HEK293 (cell line): ENCODE results near the gene OCRL.

Experiments
- CTCF ChIA-PET: fragments of 350-600 bp; formaldehyde crosslinking; extraction: SDS; loops from one replicate; lab custom pipeline; 2021; ENCODE audit warnings: antibody characterized with exemption; lab: Yijun Ruan, JAX
- POLR2A ChIA-PET: fragments of 300-600 bp; formaldehyde crosslinking; extraction: SDS; loops from one replicate; lab custom pipeline; 2020; ENCODE audit warnings: antibody characterized with exemption, inconsistent platforms; lab: Yijun Ruan, JAX
- H3K27ac ChIP-seq: fragments of 200-500 bp; sonication (Bioruptor generic); 2 replicates; pipeline ENCODE4 v1.5.1; 2014; ENCODE audit warnings: low read depth, low read length, control low read depth, inconsistent platforms; ENCODE audit errors: extremely low read depth
- H3K36me3 ChIP-seq, 2 experiments: fragments of 200-500 bp in 1 of 2; sonication (Bioruptor generic) in 1 of 2; 1 replicate in 1 of 2; 2 replicates in 1 of 2; pipeline ENCODE4 v1.5.1; 2014 to 2017; ENCODE audit warnings: inconsistent platforms in 2 of 2, low read length in 2 of 2; ENCODE audit not compliant: control insufficient read depth in 2 of 2, insufficient read depth in 1 of 2
- H3K4me1 ChIP-seq: fragments of 200-500 bp; sonication (Bioruptor generic); 2 replicates; pipeline ENCODE4 v1.5.1; 2014; ENCODE audit warnings: mild to moderate bottlenecking, low read length, inconsistent platforms; ENCODE audit not compliant: control insufficient read depth, insufficient read depth
- H3K4me3 ChIP-seq: 2 replicates; pipeline ENCODE4 v1.5.1; 2011; ENCODE audit warnings: low read depth, mild to moderate bottlenecking, control low read depth, low read length, moderate library complexity
- H3K9me3 ChIP-seq: fragments of 200-500 bp; sonication (Bioruptor generic); 2 replicates; pipeline ENCODE4 v1.5.1; 2014; ENCODE audit warnings: low read depth, low read length, inconsistent platforms; ENCODE audit not compliant: control insufficient read depth, insufficient read depth
- GLI4 ChIP-seq: fragments of 450-650 bp; formaldehyde crosslinking; IDR thresholded peaks from 2 replicates; pipeline ENCODE4 v1.5.1; 2016; ENCODE audit warnings: missing biosample characterization, missing genetic modification characterization
- HOXC10 ChIP-seq: sonication (generic); formaldehyde crosslinking; IDR thresholded peaks from 2 replicates; pipeline ENCODE4 v1.8.1; 2023; ENCODE audit warnings: mild to moderate bottlenecking, missing genetic modification reagents
- KLF16 ChIP-seq: fragments of 450-650 bp; formaldehyde crosslinking; IDR thresholded peaks from 2 replicates; pipeline ENCODE4 v1.5.1; 2017; ENCODE audit warnings: missing biosample characterization, missing genetic modification characterization
- MEIS1 ChIP-seq: sonication (generic); formaldehyde crosslinking; IDR thresholded peaks from 2 replicates; pipeline ENCODE4 v1.8.1; 2022; ENCODE audit warnings: missing genetic modification reagents, mild to moderate bottlenecking, borderline replicate concordance
- RBAK ChIP-seq: fragments of 450-650 bp; formaldehyde crosslinking; IDR thresholded peaks from 2 replicates; pipeline ENCODE4 v1.5.1; 2016; ENCODE audit warnings: missing biosample characterization, missing genetic modification characterization
- SP3 ChIP-seq: fragments of 450-650 bp; formaldehyde crosslinking; IDR thresholded peaks from 2 replicates; pipeline ENCODE4 v1.5.1; 2016; ENCODE audit warnings: missing biosample characterization, missing genetic modification characterization
- ZBTB21 ChIP-seq: fragments of 450-650 bp; formaldehyde crosslinking; IDR thresholded peaks from 2 replicates; pipeline ENCODE4 v1.5.1; 2017; ENCODE audit warnings: missing biosample characterization, missing genetic modification characterization
- ZBTB7A ChIP-seq: fragments of 450-650 bp; formaldehyde crosslinking; IDR thresholded peaks from 2 replicates; pipeline ENCODE4 v1.5.1; 2016; ENCODE audit warnings: low read depth, missing biosample characterization, missing genetic modification characterization
- ZNF132 ChIP-seq: fragments of 450-650 bp; formaldehyde crosslinking; IDR thresholded peaks from 2 replicates; pipeline ENCODE4 v1.5.1; 2017; ENCODE audit warnings: missing biosample characterization, missing genetic modification characterization, borderline replicate concordance
- ZNF155 ChIP-seq: fragments of 450-650 bp; formaldehyde crosslinking; IDR thresholded peaks from 2 replicates; pipeline ENCODE4 v1.5.1; 2016; ENCODE audit warnings: missing biosample characterization, missing genetic modification characterization
- ZNF16 ChIP-seq: fragments of 450-650 bp; formaldehyde crosslinking; IDR thresholded peaks from 2 replicates; pipeline ENCODE4 v1.5.1; 2016; ENCODE audit warnings: low read depth, missing biosample characterization, missing genetic modification characterization
- ZNF174 ChIP-seq: fragments of 450-650 bp; formaldehyde crosslinking; IDR thresholded peaks from 2 replicates; pipeline ENCODE4 v1.5.0; 2017; ENCODE audit warnings: missing biosample characterization, mild to moderate bottlenecking, missing genetic modification characterization
- ZNF202 ChIP-seq: fragments of 450-650 bp; formaldehyde crosslinking; IDR thresholded peaks from 2 replicates; pipeline ENCODE4 v1.5.1; 2016; ENCODE audit warnings: missing biosample characterization, missing genetic modification characterization, borderline replicate concordance
- ZNF211 ChIP-seq: fragments of 450-650 bp; formaldehyde crosslinking; IDR thresholded peaks from 2 replicates; pipeline ENCODE4 v1.5.1; 2016; ENCODE audit warnings: low read depth, missing biosample characterization, missing genetic modification characterization
- ZNF221 ChIP-seq: fragments of 450-650 bp; formaldehyde crosslinking; IDR thresholded peaks from 2 replicates; pipeline ENCODE4 v1.5.1; 2017; ENCODE audit warnings: missing biosample characterization, missing genetic modification characterization, borderline replicate concordance
- ZNF24 ChIP-seq: fragments of 450-650 bp; formaldehyde crosslinking; IDR thresholded peaks from 2 replicates; pipeline ENCODE4 v1.5.1; 2016; ENCODE audit warnings: missing biosample characterization, missing genetic modification characterization
- ZNF341 ChIP-seq: fragments of 450-650 bp; formaldehyde crosslinking; IDR thresholded peaks from 2 replicates; pipeline ENCODE4; 2016; ENCODE audit warnings: low read depth, missing biosample characterization, missing genetic modification characterization
- ZNF350 ChIP-seq: fragments of 450-650 bp; formaldehyde crosslinking; IDR thresholded peaks from 2 replicates; pipeline ENCODE4 v1.5.0; 2017; ENCODE audit warnings: missing biosample characterization, mild to moderate bottlenecking, missing genetic modification characterization
- ZNF433 ChIP-seq: fragments of 450-650 bp; formaldehyde crosslinking; IDR thresholded peaks from 2 replicates; pipeline ENCODE4 v1.5.1; 2016; ENCODE audit warnings: missing biosample characterization, missing genetic modification characterization, low read depth
- ZNF621 ChIP-seq: fragments of 450-650 bp; formaldehyde crosslinking; IDR thresholded peaks from 2 replicates; pipeline ENCODE4 v1.5.1; 2017; ENCODE audit warnings: missing biosample characterization, missing genetic modification characterization
- ZNF624 ChIP-seq: fragments of 450-650 bp; formaldehyde crosslinking; IDR thresholded peaks from 2 replicates; pipeline ENCODE4 v1.5.1; 2017; ENCODE audit warnings: missing biosample characterization, missing genetic modification characterization
- ZNF654 ChIP-seq: fragments of 450-650 bp; formaldehyde crosslinking; IDR thresholded peaks from 2 replicates; pipeline ENCODE4 v1.5.1; 2016; ENCODE audit warnings: low read depth, missing biosample characterization, missing genetic modification characterization
- ZSCAN23 ChIP-seq: fragments of 450-650 bp; formaldehyde crosslinking; IDR thresholded peaks from 2 replicates; pipeline ENCODE4 v1.5.1; 2016; ENCODE audit warnings: missing biosample characterization, missing genetic modification characterization
- TF ChIP-seq, protein P1 (sequence below): fragments of 450-650 bp; formaldehyde crosslinking; IDR thresholded peaks from 2 replicates; pipeline ENCODE4 v1.5.1; 2017; ENCODE audit warnings: missing biosample characterization, missing genetic modification characterization
- TF ChIP-seq, protein P2 (sequence below): fragments of 450-650 bp; formaldehyde crosslinking; IDR thresholded peaks from 2 replicates; pipeline ENCODE4 v1.5.1; 2016; ENCODE audit warnings: missing biosample characterization, missing genetic modification characterization
- TF ChIP-seq, protein P3 (sequence below): fragments of 450-650 bp; formaldehyde crosslinking; IDR thresholded peaks from 2 replicates; pipeline ENCODE4 v1.5.1; 2016; ENCODE audit warnings: missing biosample characterization, missing genetic modification characterization

The OCRL gene

DNA sequence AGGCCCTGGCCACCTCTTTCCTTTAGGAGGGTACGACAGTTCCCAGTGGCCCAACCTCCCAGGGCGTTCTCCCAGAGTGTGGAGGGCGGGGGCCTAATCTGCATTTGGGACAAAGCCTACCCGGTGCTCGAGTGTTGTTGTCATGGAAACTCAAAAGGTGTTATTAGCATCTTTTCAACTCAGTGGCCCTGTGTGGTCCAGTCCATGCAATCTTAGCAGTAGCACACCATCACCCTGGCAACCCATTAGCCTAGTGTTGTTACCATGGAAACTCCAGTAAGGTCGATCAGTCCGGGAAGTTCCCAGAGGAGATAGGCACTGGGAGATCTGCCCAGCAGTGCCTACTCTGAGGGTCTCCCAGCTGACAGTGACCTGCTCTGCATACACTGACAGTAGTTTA is 94.5 kb downstream of the OCRL start:
- CTCF ChIA-PET, result interaction anchor here (0.6 to 5.4 kb wide), 2 partner anchors 26 to 371 kb away, joined by 3 to 32 read pairs; no protein-coding TSS in a partner anchor

DNA sequence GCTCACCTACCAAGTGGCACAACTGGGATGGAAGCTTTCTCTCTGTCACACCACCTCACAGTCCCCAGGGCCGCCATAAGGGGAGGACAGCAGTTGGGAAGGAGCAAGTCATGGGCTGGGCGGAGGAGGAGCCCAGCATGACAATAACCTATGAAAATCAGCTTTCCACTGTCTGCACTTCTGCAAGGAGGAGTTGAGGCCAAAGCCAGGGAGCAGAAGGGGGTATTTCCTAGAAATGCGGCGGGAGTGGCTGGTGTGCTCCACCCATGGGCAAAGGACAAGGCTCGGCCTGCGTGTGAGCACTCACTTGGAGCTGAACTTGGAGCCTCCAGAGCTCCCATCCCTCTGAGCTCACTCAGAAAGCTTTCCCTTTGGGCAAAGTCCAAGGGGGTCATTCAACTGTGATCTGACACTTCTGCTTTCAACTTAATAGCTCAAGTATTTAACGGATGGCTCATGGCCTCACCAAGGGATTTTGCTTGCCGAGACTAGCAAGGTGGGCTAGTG is 96.2 kb downstream of the OCRL start:
- ChIA-PET CTCF (interaction anchor here (0.6 to 7.5 kb wide), 16 partner anchors 9 to 1997 kb away, joined by 3 to 154 read pairs (median 4); no protein-coding TSS in a partner anchor), POLR2A (no interaction called here)
- Histone ChIP-seq H3K27ac (no peak overlapping the region), H3K36me3 (no peaks in the 10 kb centered on the region), H3K4me3 (no peak overlapping the region), H3K9me3 (no peaks in the 10 kb centered on the region), H3K4me1 (no peaks in the 10 kb centered on the region)
- TF ChIP-seq ZNF211 (no peak), ZNF16 (tag by site-specific recombination) (no peak), ZNF221 (tag by site-specific recombination) (no peak), ZNF621 (tag by site-specific recombination) (no peak), ZNF174 (tag by site-specific recombination) (no peak), ZNF624 (tag by site-specific recombination) (no peak), ZNF24 (tag by site-specific recombination) (no peak), RBAK (tag by site-specific recombination) (no peak), ZNF433 (tag by site-specific recombination) (no peak), GLI4 (tag by site-specific recombination) (no peak), MEIS1 (CRISPR knock-in tag) (no peak), ZSCAN23 (tag by site-specific recombination) (no peak)

More for the DNA sequence above, 94.5 kb downstream of the OCRL start:
- no peaks in the 10 kb centered on the region for H3K36me3 ChIP-seq
- no peak for TF ChIP-seq ZNF202 (tag by site-specific recombination)
- TF ChIP-seq ZNF174 (tag by site-specific recombination), result no peak
- no peak for TF ChIP-seq KLF16 (tag by site-specific recombination)
- POLR2A ChIA-PET, result interaction anchor here (0.7 kb wide), 1 partner anchor 60 kb away, joined by 3 read pairs; no protein-coding TSS in a partner anchor
- H3K4me3 ChIP-seq, result no peak overlapping the region
- H3K27ac ChIP-seq, result no peak overlapping the region
- no peaks in the 10 kb centered on the region for H3K9me3 ChIP-seq
- H3K4me1 ChIP-seq, result no peaks in the 10 kb centered on the region

DNA sequence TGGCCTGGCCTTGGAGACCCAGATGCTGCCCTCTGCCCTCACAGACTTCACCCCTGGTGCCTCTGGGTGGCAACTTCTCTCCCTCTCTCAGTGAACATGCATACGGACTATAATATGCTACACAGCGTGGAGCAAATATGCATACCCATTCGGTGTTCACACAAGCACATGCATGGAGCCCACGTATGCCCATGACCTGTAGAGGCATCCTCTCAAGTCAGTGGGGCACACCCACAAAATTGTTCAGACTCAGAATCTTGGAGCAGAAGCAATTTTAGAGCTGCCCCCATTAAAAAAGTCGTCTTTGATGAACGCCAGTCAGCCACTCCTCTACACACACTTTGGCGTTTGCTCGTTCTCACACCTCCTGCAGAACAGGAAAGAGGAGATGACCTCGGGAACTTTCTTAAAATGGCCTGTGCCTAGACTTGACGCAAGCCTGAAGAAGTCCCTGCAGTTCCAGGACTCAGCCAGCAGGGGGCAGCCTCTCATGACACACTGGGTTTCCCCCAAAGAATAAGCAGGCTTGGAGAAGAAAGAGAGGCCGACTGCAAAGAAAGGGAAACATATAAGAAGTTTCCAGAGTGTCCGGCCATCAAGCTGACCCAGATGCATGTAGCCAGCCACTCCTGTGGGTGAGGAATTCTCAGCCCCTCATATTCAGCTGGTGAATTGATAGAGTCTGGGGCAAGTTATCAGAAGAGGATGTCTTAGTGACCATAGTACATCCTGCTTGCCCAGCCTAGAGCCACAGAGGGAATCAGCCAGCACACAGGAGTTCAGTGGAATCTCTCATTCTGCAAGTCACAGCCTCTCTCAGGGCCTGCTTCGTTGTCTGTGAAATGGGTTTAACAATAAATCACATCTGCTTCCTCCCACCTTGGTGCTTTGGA is 97.4 kb downstream of the OCRL start:
- Histone ChIP-seq H3K4me1 (no peaks in the 10 kb centered on the region), H3K4me3 (no peak overlapping the region), H3K36me3 (no peaks in the 10 kb centered on the region), H3K27ac (no peak overlapping the region), H3K9me3 (no peaks in the 10 kb centered on the region)
- ChIA-PET POLR2A (no interaction called here), CTCF (interaction anchor here (0.6 to 7.5 kb wide), 32 partner anchors 9 to 1996 kb away, joined by 3 to 154 read pairs (median 3); partner anchors contain the start of genes APLN and UTP14A)
- TF ChIP-seq SP3 (tag by site-specific recombination), result no peak
- TF ChIP-seq ZNF155 (tag by site-specific recombination), result no peak
- TF ChIP-seq ZNF654 (tag by site-specific recombination), result peak; percentile 76
- TF ChIP-seq, protein P1, sequence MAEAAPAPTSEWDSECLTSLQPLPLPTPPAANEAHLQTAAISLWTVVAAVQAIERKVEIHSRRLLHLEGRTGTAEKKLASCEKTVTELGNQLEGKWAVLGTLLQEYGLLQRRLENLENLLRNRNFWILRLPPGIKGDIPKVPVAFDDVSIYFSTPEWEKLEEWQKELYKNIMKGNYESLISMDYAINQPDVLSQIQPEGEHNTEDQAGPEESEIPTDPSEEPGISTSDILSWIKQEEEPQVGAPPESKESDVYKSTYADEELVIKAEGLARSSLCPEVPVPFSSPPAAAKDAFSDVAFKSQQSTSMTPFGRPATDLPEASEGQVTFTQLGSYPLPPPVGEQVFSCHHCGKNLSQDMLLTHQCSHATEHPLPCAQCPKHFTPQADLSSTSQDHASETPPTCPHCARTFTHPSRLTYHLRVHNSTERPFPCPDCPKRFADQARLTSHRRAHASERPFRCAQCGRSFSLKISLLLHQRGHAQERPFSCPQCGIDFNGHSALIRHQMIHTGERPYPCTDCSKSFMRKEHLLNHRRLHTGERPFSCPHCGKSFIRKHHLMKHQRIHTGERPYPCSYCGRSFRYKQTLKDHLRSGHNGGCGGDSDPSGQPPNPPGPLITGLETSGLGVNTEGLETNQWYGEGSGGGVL, result no peak
- TF ChIP-seq ZNF341, result no peak
- TF ChIP-seq ZBTB7A (tag by site-specific recombination), result no peak
- TF ChIP-seq, protein P2, sequence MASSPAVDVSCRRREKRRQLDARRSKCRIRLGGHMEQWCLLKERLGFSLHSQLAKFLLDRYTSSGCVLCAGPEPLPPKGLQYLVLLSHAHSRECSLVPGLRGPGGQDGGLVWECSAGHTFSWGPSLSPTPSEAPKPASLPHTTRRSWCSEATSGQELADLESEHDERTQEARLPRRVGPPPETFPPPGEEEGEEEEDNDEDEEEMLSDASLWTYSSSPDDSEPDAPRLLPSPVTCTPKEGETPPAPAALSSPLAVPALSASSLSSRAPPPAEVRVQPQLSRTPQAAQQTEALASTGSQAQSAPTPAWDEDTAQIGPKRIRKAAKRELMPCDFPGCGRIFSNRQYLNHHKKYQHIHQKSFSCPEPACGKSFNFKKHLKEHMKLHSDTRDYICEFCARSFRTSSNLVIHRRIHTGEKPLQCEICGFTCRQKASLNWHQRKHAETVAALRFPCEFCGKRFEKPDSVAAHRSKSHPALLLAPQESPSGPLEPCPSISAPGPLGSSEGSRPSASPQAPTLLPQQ (tag by site-specific recombination), result peak; percentile 21; the same call in 1 of the 2 replicates
- TF ChIP-seq ZBTB21, result no peak
- TF ChIP-seq ZNF132 (tag by site-specific recombination), result no peak
- TF ChIP-seq, protein P3, sequence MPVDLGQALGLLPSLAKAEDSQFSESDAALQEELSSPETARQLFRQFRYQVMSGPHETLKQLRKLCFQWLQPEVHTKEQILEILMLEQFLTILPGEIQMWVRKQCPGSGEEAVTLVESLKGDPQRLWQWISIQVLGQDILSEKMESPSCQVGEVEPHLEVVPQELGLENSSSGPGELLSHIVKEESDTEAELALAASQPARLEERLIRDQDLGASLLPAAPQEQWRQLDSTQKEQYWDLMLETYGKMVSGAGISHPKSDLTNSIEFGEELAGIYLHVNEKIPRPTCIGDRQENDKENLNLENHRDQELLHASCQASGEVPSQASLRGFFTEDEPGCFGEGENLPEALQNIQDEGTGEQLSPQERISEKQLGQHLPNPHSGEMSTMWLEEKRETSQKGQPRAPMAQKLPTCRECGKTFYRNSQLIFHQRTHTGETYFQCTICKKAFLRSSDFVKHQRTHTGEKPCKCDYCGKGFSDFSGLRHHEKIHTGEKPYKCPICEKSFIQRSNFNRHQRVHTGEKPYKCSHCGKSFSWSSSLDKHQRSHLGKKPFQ (tag by site-specific recombination), result no peak
- no peak for TF ChIP-seq HOXC10 (CRISPR knock-in tag)
- TF ChIP-seq ZNF350 (tag by site-specific recombination), result no peak
